ENCODE results near the gene SAMD4A. TPM values are rescaled to one million over a fixed set of nuclear protein-coding genes. Genes with fewer than 3 reads are reported as not detected.

Gene SAMD4A
- total RNA-seq, 1 donor from 2014 or later, result 4.7 TPM

GRCh38 chr14:54570631-54571415 lies 3.9 kb downstream of the SAMD4A start:
- DNase-seq (ENCODE audit: low read depth, low spot score), result no peak
- peak overlapping the region; percentile 57 for H3K4me3 Mint-ChIP-seq
- H3K36me3 Mint-ChIP-seq (ENCODE audit: low read depth), result peaks cover 13% of the 10 kb centered on the region
- H3K9me3 Mint-ChIP-seq, result peaks cover 10% of the 10 kb centered on the region
- TF ChIP-seq CTCF (conservative IDR thresholded peaks at IDR 0.05), result no peak
- no peak overlapping the region for H3K27ac Mint-ChIP-seq (ENCODE audit: unreplicated experiment)
- H3K27me3 Mint-ChIP-seq (ENCODE audit: low read depth), result peaks cover 11% of the 10 kb centered on the region
- H3K4me1 Mint-ChIP-seq, result peaks cover 19% of the 10 kb centered on the region

GRCh38 chr14:54572316-54572715 lies 5.4 kb downstream of the SAMD4A start:
- H3K9me3 Mint-ChIP-seq, result peaks cover 10% of the 10 kb centered on the region
- peak; percentile 71 for TF ChIP-seq CTCF (conservative IDR thresholded peaks at IDR 0.05)
- H3K4me1 Mint-ChIP-seq, result peaks cover 19% of the 10 kb centered on the region
- H3K4me3 Mint-ChIP-seq, result no peak overlapping the region
- DNase-seq (ENCODE audit: low read depth, low spot score), result no peak
- H3K27ac Mint-ChIP-seq (ENCODE audit: unreplicated experiment), result no peak overlapping the region
- peaks cover 13% of the 10 kb centered on the region for H3K36me3 Mint-ChIP-seq (ENCODE audit: low read depth)
- peaks cover 9% of the 10 kb centered on the region for H3K27me3 Mint-ChIP-seq (ENCODE audit: low read depth)

GRCh38 chr14:54574528-54574927 lies 7.6 kb downstream of the SAMD4A start:
- DNase-seq (ENCODE audit: low read depth, low spot score), result no peak
- peaks cover 10% of the 10 kb centered on the region for H3K9me3 Mint-ChIP-seq
- no peak overlapping the region for H3K27ac Mint-ChIP-seq (ENCODE audit: unreplicated experiment)
- H3K4me3 Mint-ChIP-seq, result no peak overlapping the region
- no peaks in the 10 kb centered on the region for H3K27me3 Mint-ChIP-seq (ENCODE audit: low read depth)
- peaks cover 13% of the 10 kb centered on the region for H3K36me3 Mint-ChIP-seq (ENCODE audit: low read depth)
- peaks cover 8% of the 10 kb centered on the region for H3K4me1 Mint-ChIP-seq
- TF ChIP-seq CTCF (conservative IDR thresholded peaks at IDR 0.05), result no peak

- DNase-seq (ENCODE audit: low read depth, low spot score), result no peak
- Mint-ChIP-seq H3K4me3 (no peak overlapping the region), H3K4me1 (peaks cover 16% of the 10 kb centered on the region), H3K27me3 (ENCODE audit: low read depth) (no peaks in the 10 kb centered on the region), H3K27ac (ENCODE audit: unreplicated experiment) (no peak overlapping the region), H3K36me3 (ENCODE audit: low read depth) (peaks cover 9% of the 10 kb centered on the region), H3K9me3 (peaks cover 3% of the 10 kb centered on the region)
- TF ChIP-seq CTCF (conservative IDR thresholded peaks at IDR 0.05), result no peak
These were observed 10.6 kb downstream of the SAMD4A start for GRCh38 chr14:54577494-54577893.

- H3K4me3 Mint-ChIP-seq, result no peak overlapping the region
These were observed 11.0 kb downstream of the SAMD4A start for GRCh38 chr14:54577977-54578376.

More at GRCh38 chr14:54577977-54578376, 11.0 kb downstream of the SAMD4A start:
- H3K4me1 Mint-ChIP-seq, result peaks cover 16% of the 10 kb centered on the region
- no peak for DNase-seq (ENCODE audit: low read depth, low spot score)
- H3K9me3 Mint-ChIP-seq, result peaks cover 3% of the 10 kb centered on the region
- peaks cover 8% of the 10 kb centered on the region for H3K36me3 Mint-ChIP-seq (ENCODE audit: low read depth)
- no peaks in the 10 kb centered on the region for H3K27me3 Mint-ChIP-seq (ENCODE audit: low read depth)
- H3K27ac Mint-ChIP-seq (ENCODE audit: unreplicated experiment), result no peak overlapping the region
- TF ChIP-seq CTCF (conservative IDR thresholded peaks at IDR 0.05), result no peak
